Vagina (tissue), 2 donors: ENCODE results near the gene AS3MT.

Experiments
- POLR2AphosphoS5 ChIP-seq, 2 donors: sonication (generic); formaldehyde crosslinking; IDR thresholded peaks; one replicate each; pipeline ENCODE4 v1.9.0; 2017; ENCODE audit warnings: antibody characterized with exemption in 2 of 2, mild to moderate bottlenecking in 2 of 2, low read depth in 1 of 2; ENCODE audit not compliant: insufficient read depth in 1 of 2
- TF ChIP-seq, protein P1 (sequence below), 3 experiments: fragments of 450-650 bp in 2 of 3; fragments of 200-600 bp in 1 of 3; sonication (generic) in 1 of 3; IDR thresholded peaks; one replicate each; pipeline ENCODE4 v1.5.1; 2017 to 2019; ENCODE audit warnings: antibody characterized with exemption in 3 of 3, mild to moderate bottlenecking in 2 of 3, moderate library complexity in 2 of 3

DNA sequence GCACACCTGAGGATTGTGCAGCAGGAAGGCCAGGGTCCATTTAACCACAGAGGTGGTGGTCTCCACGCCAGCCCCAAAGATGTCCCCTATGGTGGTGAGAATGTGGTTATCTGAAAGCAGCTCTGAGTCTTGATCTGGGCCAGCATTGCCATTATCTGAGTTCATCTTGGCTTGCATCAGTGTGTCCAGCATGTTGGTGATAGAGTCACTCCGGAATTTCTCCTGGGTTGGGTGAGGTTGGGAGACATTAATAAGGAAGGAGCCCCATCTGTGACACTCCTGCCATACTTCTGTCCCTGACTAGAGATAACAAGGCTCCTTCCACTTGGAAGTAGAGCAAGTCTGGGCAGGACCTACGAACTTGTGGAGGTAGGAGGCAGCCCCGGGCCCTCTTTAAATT is 36.3 kb upstream of the AS3MT start:
- TF ChIP-seq, protein P1, sequence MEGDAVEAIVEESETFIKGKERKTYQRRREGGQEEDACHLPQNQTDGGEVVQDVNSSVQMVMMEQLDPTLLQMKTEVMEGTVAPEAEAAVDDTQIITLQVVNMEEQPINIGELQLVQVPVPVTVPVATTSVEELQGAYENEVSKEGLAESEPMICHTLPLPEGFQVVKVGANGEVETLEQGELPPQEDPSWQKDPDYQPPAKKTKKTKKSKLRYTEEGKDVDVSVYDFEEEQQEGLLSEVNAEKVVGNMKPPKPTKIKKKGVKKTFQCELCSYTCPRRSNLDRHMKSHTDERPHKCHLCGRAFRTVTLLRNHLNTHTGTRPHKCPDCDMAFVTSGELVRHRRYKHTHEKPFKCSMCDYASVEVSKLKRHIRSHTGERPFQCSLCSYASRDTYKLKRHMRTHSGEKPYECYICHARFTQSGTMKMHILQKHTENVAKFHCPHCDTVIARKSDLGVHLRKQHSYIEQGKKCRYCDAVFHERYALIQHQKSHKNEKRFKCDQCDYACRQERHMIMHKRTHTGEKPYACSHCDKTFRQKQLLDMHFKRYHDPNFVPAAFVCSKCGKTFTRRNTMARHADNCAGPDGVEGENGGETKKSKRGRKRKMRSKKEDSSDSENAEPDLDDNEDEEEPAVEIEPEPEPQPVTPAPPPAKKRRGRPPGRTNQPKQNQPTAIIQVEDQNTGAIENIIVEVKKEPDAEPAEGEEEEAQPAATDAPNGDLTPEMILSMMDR (IDR thresholded peaks at IDR 0.05): no peak
- TF ChIP-seq POLR2AphosphoS5 (IDR thresholded peaks at IDR 0.05; ENCODE audit: insufficient read depth in 1 of 2, low read depth in 1 of 2): no peak
